Measurements from ENCODE around the gene NR2E1.

The NR2E1 gene

GRCh38 chr6:108163644-108164542 lies 1.9 kb upstream of the NR2E1 start:
- no peak for ATAC-seq
- no peak overlapping the region for H3K4me3 Mint-ChIP-seq
- H3K36me3 Mint-ChIP-seq (ENCODE audit: low read depth), result peaks cover 2% of the 10 kb centered on the region
- no peak for DNase-seq
- peak overlapping the region; percentile 20 for H3K27ac Mint-ChIP-seq
- H3K4me1 Mint-ChIP-seq, result peaks cover 35% of the 10 kb centered on the region
- peaks cover 89% of the 10 kb centered on the region for H3K27me3 Mint-ChIP-seq
- H3K9me3 Mint-ChIP-seq, result no peaks in the 10 kb centered on the region

- Mint-ChIP-seq H3K27ac (no peak overlapping the region), H3K4me3 (no peak overlapping the region)
These were observed 1.3 kb upstream of the NR2E1 start for GRCh38 chr6:108164543-108164814.

GRCh38 chr6:108164815-108165706 lies 761 bp upstream of the NR2E1 start:
- H3K4me1 Mint-ChIP-seq, result peaks cover 41% of the 10 kb centered on the region
- H3K27me3 Mint-ChIP-seq, result peaks cover 92% of the 10 kb centered on the region
- H3K36me3 Mint-ChIP-seq (ENCODE audit: low read depth), result peaks cover 2% of the 10 kb centered on the region
- no peak for DNase-seq
- H3K27ac Mint-ChIP-seq, result peak overlapping the region; percentile 57
- no peak for ATAC-seq
- H3K9me3 Mint-ChIP-seq, result no peaks in the 10 kb centered on the region
- peak overlapping the region; percentile 39 for H3K4me3 Mint-ChIP-seq

More at GRCh38 chr6:108164543-108164814, 1.3 kb upstream of the NR2E1 start:
- Mint-ChIP-seq H3K9me3 (no peaks in the 10 kb centered on the region), H3K4me1 (peaks cover 40% of the 10 kb centered on the region), H3K27me3 (peaks cover 91% of the 10 kb centered on the region), H3K36me3 (ENCODE audit: low read depth) (peaks cover 2% of the 10 kb centered on the region)
- ATAC-seq, result no peak
- DNase-seq, result no peak

DNA sequence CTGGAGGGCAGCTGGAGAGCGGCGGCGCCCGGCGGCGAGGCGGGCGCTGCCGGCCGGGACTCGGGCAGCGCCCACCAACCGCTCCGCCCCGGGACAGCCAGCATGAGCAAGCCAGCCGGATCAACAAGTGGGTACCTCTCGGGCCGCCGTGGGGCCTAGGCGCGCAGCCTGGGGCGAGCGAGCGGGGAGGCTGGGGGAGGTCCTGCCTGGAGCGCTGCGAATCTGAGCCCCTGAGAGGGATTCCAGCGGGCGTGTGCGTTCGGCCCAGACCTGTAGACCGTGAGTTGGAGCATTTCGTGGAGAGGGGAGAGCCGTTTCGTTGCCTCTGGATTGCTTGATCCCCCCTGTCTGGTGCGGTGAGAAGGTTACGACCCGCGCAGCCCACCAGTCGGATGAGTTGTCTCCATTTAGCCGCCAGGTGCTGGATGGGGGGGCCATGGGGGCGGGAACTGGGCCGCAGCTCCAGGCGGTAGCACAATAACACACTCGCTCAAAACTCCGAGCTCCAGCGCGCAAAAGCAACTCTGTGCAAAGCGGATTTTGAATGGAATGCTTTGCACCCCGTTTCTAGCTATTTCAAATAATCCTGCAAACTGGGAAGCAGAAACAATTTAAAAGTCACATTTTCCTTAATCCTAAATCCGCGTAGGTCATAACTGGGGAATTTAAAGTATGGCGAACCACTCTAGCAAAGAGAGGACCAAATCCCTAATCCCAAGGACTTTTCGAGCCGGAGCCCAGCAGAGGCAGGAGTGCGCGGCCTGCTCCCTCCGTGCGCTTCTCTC lies 1.0 kb downstream of the NR2E1 start:
- Mint-ChIP-seq H3K4me3 (peak overlapping the region; percentile 56), H3K27ac (no peak overlapping the region), H3K4me1 (peaks cover 41% of the 10 kb centered on the region), H3K9me3 (no peaks in the 10 kb centered on the region), H3K36me3 (ENCODE audit: low read depth) (peaks cover 2% of the 10 kb centered on the region), H3K27me3 (peaks cover 90% of the 10 kb centered on the region)
- peak; percentile 14 for DNase-seq
- no peak for ATAC-seq

- Mint-ChIP-seq H3K36me3 (ENCODE audit: low read depth) (peaks cover 2% of the 10 kb centered on the region), H3K4me1 (peaks cover 41% of the 10 kb centered on the region), H3K4me3 (peak overlapping the region; percentile 56), H3K27me3 (peaks cover 90% of the 10 kb centered on the region), H3K27ac (no peak overlapping the region), H3K9me3 (no peaks in the 10 kb centered on the region)
- ATAC-seq (no peak), DNase-seq (peak; percentile 18)
These were observed 1.7 kb downstream of the NR2E1 start for GRCh38 chr6:108167449-108168089.

- DNase-seq (peak; percentile 8), ATAC-seq (no peak)
- H3K27me3 Mint-ChIP-seq, result peaks cover 90% of the 10 kb centered on the region
- H3K27ac Mint-ChIP-seq, result no peak overlapping the region
- peaks cover 2% of the 10 kb centered on the region for H3K36me3 Mint-ChIP-seq (ENCODE audit: low read depth)
- no peaks in the 10 kb centered on the region for H3K9me3 Mint-ChIP-seq
- H3K4me3 Mint-ChIP-seq, result peak overlapping the region; percentile 56
- H3K4me1 Mint-ChIP-seq, result peaks cover 41% of the 10 kb centered on the region
These were observed 2.3 kb downstream of the NR2E1 start for GRCh38 chr6:108168090-108168463.

- Mint-ChIP-seq H3K36me3 (ENCODE audit: low read depth) (peaks cover 2% of the 10 kb centered on the region), H3K27ac (no peak overlapping the region), H3K9me3 (no peaks in the 10 kb centered on the region), H3K4me3 (peak overlapping the region; percentile 32), H3K27me3 (peaks cover 89% of the 10 kb centered on the region), H3K4me1 (peaks cover 38% of the 10 kb centered on the region)
- DNase-seq (peak; percentile 33), ATAC-seq (peak; percentile 67)
These were observed 3.0 kb downstream of the NR2E1 start for GRCh38 chr6:108168501-108169463.

DNA sequence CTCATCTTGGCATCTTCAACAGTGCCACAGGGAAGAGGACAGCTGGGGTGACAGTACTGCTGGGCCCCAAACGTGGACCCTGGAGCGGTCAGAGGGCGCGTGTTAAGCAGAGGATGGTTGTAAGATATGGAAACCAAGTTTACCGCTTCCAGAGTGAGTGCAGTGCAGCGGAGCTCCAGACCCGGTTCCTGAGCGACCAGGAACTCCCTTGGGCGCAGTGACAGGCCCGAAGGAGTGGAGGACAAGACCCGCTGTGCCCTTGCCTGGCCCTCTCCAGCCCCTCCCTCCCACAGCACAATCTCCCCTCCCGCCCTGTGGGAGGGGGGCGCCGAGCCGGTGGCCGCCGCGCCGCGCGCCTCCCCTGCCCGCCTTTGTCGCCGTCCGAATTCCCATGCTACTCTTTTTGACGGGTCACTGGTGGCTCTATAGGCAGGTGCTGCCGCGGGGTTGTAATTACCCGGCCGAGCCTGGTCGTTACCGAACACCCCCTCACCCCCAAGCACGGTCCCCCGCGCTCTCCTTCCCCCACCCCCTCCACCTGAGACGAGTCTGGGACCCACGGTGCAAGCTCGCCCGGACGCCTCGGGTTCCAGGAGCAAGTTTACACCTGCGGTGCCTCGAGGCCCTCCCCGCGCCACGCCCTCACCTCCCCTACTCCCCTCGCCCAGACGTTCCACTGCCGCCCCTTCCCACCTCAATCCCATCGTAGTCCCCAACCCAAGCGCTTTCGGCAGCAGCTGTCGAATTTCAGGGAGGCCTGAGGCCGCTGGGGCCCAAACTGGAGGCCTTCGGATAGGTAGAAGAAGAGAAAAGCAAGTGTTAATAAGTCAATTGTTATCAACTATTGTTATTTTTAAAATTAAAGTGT lies 3.9 kb downstream of the NR2E1 start:
- no peaks in the 10 kb centered on the region for H3K9me3 Mint-ChIP-seq
- no peak overlapping the region for H3K27ac Mint-ChIP-seq
- H3K27me3 Mint-ChIP-seq, result peaks cover 88% of the 10 kb centered on the region
- peaks cover 35% of the 10 kb centered on the region for H3K4me1 Mint-ChIP-seq
- no peak for ATAC-seq
- H3K4me3 Mint-ChIP-seq, result peak overlapping the region; percentile 32
- H3K36me3 Mint-ChIP-seq (ENCODE audit: low read depth), result peaks cover 2% of the 10 kb centered on the region
- DNase-seq, result peak; percentile 5

DNA sequence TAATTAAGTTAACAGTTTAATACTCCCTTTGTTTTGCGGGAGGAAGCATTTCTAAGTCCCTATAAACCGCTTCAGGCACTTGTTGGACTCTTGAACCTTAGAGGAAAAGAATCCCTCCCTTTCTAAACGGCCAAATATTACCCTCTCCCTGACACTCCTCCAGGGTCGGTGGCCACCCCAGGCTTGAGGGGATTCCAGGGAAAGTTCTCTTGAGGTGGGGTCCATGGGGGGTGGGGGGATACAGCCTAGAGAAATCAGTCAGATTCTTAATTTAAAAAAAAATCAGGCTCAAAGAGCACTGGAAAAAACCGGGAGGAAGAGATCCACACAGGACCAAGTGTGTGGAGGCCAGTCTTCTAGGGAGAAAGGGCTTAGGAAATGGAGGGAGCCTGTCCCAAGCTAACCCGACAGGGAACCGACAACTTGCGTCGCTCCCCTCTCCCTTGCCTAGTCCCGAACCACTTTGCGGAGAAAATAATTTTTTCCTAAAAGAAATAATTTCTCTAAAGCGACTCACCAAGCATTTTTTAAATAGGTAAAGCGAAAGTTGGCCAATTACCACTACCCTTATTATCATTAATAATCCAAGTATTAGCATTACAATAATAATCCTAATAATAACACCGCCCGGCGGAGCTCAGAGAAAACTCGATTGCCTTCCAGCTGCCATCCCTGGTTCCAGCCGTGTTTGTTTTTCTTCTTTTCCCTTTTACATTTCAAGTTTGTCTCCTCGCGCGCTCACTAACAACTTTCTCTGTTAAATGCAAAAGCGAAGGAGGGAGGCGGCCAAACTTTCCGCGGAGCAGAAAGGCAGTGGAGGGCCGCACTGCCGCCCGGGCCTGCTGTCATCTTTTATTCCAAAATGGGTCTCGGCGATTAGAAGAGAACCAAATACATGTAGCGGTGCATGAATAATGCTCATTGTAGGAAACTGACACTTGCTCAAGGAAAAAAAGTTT lies 4.8 kb downstream of the NR2E1 start:
- Mint-ChIP-seq H3K4me1 (peaks cover 36% of the 10 kb centered on the region), H3K27me3 (peaks cover 89% of the 10 kb centered on the region), H3K27ac (no peak overlapping the region), H3K9me3 (no peaks in the 10 kb centered on the region), H3K4me3 (no peak overlapping the region), H3K36me3 (ENCODE audit: low read depth) (peaks cover 1% of the 10 kb centered on the region)
- DNase-seq (no peak), ATAC-seq (no peak)

GRCh38 chr6:108171291-108171917 lies 5.6 kb downstream of the NR2E1 start:
- no peaks in the 10 kb centered on the region for H3K36me3 Mint-ChIP-seq (ENCODE audit: low read depth)
- peaks cover 35% of the 10 kb centered on the region for H3K4me1 Mint-ChIP-seq
- no peak for ATAC-seq
- peaks cover 89% of the 10 kb centered on the region for H3K27me3 Mint-ChIP-seq
- DNase-seq, result no peak
- no peak overlapping the region for H3K4me3 Mint-ChIP-seq
- H3K9me3 Mint-ChIP-seq, result no peaks in the 10 kb centered on the region
- no peak overlapping the region for H3K27ac Mint-ChIP-seq

DNA sequence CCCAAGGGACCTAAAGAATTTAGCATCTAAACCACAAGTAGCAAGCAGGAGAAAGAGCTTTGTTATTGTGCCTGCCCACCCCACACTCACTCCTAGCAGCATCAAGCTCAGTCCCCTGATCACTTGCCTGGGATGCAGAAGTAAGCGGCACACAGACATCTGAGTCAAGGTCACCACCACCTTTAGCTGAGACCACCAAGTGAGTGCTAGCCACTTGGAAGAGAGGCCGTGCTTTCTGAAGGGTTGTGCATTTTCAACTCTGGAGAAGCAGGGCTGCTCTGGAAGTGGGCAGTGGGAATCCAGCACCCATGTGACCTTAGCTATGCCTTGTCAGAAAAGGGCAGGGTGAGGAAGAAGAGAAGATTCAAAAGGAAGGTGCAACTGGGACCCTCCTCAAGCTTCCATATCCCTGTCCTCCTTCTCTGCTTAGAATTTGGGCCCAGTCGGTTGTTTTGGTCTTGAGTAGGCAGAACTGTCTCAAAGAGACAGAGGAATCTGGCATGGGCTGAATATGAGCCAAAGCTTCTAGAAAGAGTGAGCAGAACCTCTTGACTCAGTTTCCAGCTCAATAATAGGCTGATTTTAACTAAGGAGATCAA lies 6.2 kb downstream of the NR2E1 start:
- H3K27me3 Mint-ChIP-seq, result peaks cover 92% of the 10 kb centered on the region
- peaks cover 31% of the 10 kb centered on the region for H3K4me1 Mint-ChIP-seq
- ATAC-seq (no peak), DNase-seq (no peak)
- no peak overlapping the region for H3K27ac Mint-ChIP-seq
- H3K9me3 Mint-ChIP-seq, result no peaks in the 10 kb centered on the region
- no peaks in the 10 kb centered on the region for H3K36me3 Mint-ChIP-seq (ENCODE audit: low read depth)
- H3K4me3 Mint-ChIP-seq, result no peak overlapping the region
